Activated CD4-positive, alpha-beta T cell treated with anti-CD3 and anti-CD28 coated beads, Interleukin-2, amount 50 U/mL, for 4 hours (primary cell): Measurements from ENCODE around the gene IFI27L1.
A peak's percentile ranks its signal among the peaks of the same experiment; 100 is the strongest.

Experiments
- DNase-seq, 2 experiments: peaks; one replicate each; pipeline ENCODE4 v3.0.0-alpha.2; 2020

IFI27L1 gene

GRCh38 chr14:94080621-94081385 is at the start of gene IFI27L1, which contains the start of gene DDX24:
TSS of gene IFI27L1 (plus strand) at chr14:94081310. CDS start at chr14:94096938, 15,628 bp downstream.
TSS of gene DDX24 (minus strand) at chr14:94081202. CDS start at chr14:94079742, 1,460 bp downstream.
- peak; percentile 95 to 96 for DNase-seq

GRCh38 chr14:94031883-94032279 is 49.2 kb upstream of the IFI27L1 start:
- no peak for DNase-seq

DNA sequence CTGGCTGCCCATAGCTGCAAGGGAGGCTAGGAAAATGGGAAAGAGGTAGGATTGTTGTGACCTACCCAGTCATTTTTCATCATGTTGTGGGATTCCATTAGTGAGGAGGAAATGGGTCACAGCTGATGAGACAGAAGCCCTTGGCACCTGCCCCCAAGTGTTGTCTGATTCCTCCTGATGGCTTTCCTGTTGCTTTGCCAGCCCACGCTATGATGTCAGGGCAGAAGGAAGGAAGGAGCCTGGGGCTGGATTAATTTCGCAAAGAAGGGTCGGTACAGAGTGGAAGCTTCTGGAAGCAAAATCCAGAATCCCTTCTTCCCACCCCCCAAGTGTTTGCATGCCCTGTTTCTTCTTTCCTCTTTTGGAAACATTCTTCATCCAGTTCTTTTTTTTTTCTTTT is 46.2 kb upstream of the IFI27L1 start:
- DNase-seq = no peak

DNA sequence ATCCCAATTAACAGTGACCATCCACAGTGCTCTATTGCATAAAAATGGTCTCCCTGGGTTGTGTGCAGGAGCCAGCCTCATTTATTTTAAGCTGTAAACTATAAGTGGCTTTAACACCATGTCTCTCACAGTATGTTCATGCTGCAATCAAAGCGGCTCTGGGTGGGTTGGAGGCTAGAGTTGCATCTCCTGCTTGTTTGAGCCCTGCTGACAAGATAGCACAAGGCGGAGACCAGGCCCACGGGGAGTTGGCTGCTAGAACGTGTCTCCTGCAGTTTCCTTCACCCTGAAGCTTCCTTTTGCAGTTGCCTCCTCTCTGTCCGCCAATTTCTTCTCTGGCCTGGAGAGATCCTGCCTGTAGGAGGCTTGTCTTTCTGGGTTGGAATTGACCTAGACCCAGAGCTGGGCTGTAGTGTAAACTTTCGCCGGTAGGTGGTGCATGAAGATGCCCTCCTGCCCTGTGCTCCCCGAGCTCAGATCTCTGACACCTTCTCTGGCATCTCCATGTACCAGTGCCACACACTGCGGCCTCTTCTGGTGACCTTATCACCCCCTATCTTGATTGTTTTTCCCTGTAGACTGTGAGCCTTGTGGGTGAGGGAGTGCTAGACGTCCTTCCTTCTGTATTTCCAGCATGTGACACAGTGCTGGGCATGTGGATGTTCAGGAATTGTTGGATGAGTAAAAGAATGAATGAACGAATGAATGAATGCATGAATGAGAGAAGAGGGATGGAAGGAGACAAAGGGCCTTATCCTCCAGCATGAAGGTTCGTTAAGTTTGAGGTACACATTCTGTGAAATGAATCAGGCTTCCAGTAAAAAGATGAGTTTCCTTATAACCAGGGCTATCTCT is 44.6 kb upstream of the IFI27L1 start:
- peak; percentile 69 for DNase-seq

GRCh38 chr14:94037954-94038353 is 43.2 kb upstream of the IFI27L1 start:
- no peak for DNase-seq

GRCh38 chr14:94038510-94038909 is 42.6 kb upstream of the IFI27L1 start:
- DNase-seq = no peak

DNA sequence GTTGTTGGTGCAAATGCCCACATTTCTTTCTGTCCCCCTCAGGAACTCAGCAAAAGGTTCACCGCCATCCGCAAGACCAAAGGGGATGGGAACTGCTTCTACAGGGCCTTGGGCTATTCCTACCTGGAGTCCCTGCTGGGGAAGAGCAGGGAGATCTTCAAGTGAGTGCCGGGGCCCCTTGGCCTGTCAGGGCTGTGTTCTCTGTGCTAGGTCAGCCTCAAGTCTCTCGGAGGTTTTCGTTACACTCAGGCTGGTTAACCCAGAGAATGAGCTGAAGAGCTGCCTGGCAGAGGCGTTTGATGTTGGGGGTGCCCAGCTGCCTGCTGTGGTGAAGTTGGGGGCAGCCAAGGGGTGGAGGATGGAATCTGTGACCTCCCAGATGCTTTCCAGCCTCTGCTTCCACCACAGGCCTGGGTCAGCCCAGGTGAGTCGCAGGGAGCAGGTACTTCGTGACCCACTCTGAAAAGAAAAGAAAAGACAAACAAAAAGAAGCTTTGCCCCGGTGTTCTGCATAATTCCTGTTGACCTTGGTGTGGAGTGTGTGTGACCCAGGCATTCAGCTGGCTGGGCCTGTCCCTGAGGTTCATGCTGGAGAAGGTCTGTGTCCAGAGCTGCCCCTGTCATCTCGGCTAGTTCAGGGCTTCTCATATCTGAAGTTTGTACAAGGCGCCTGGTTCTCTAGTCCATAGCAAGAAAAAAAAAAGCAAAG is 42.0 kb upstream of the IFI27L1 start:
- DNase-seq = no peak

DNA sequence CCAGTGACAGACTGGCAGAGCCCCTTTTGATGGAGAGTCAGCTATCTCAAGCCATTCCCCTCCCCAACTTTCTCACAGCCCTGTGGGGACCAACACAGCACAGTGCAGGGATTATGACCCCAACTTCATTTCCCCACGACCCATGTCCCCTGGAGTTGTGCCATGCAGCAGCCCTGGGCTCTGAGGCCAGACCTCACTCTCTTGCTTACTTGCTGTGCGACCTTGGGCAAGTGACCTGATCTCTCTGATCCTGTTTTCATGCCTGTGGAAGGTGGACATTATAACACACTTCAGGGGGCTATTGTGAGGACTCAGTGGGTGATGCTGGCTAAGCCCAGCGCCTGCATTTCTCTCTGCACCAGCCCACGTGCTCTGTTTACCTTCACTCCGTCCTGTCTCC is 40.9 kb upstream of the IFI27L1 start:
- no peak for DNase-seq

GRCh38 chr14:94040796-94041195 is 40.3 kb upstream of the IFI27L1 start:
- no peak for DNase-seq

- DNase-seq = no peak
Measured at GRCh38 chr14:94041551-94042346, 39.4 kb upstream of the IFI27L1 start.

DNA sequence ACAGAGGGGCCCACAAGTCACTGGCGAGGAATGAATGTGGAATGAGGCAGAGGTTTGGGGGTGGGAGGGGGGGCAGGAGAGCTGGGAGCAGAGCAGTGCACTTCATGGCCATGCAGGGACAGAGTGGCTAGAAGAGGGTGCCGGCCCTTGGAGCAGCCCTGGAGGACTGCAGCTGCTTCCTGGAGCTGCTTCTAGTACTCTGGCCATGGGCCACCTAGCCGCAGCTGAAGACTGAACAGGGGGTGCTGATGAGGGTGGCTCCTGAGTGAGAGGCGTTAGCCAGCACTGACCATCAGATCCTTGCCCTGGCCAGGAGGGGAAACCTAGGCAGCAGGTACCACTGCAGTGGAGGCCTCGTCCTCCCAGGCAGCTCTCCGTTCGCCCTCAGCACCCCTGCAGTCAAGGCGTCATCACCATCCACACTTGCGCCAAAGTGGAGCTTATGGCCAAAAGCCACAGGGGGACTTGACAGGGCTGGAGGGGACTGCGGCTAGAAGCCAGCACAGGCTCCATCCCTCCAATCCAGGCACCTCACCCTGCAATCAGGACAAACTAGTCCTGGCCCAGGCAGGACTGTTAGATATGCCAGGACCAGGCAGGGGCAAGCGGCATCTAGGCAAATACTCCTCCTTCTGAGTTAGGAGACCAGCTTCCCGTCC is 38.5 kb upstream of the IFI27L1 start:
- DNase-seq = no peak

- DNase-seq = no peak
Measured at GRCh38 chr14:94043111-94043755, 37.9 kb upstream of the IFI27L1 start.

DNA sequence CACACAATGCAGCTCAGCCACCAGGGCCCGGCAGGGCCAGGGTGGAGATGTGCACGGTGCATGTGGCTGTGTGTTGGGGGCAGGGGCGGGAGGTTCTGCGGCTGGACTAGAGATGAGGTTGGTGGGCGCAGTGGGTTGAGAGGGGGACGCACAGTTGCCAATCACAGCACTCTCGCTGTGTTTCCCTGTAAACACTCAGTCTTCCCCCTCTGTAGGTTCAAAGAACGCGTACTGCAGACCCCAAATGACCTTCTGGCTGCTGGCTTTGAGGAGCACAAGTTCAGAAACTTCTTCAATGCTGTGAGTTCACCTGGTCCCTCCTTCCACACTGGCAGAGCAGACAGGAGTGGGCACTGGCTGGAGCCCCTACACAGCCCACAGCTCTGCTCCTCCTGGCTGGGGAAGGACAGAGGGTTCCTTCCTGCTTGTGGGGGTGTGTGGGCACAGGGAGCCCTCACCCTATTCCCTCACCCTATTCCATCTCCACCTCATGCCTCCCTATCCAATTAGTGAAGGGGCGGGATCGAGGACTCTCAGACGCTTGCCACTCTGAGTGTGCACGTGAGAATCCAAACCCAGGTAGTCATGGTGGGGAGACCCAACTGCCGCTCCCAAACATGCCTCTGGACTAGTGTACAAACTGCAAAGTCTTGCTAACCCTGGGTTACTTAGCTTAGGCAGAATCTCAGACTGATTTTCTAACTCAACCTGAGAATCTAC is 37.2 kb upstream of the IFI27L1 start:
- no peak for DNase-seq

DNA sequence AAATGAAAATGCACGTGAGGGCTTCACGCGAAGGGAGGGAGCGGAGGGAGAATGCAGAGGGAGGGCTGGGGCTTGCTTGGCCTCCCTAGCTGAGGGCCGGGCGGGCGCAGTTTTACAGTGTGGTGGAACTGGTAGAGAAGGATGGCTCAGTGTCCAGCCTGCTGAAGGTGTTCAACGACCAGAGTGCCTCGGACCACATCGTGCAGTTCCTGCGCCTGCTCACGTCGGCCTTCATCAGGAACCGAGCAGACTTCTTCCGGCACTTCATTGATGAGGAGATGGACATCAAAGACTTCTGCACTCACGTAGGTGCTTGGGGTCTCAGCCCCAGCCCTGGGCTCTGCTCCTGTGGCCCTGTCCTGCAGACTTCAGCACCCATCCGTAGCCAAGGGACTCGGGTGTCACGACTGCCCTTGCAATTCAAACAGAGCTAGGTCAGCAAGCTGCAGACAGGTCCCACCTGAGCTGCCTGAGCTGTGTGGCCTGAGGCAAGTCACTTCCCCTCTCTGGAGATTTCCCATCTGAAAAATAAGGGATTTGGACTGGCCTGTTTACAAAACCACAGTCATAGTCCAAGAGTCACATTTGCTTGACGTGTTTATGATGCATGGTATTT is 36.5 kb upstream of the IFI27L1 start:
- no peak for DNase-seq

- no peak for DNase-seq
Measured at GRCh38 chr14:94045101-94045500, 36.0 kb upstream of the IFI27L1 start.

GRCh38 chr14:94045563-94046345 is 35.4 kb upstream of the IFI27L1 start:
- DNase-seq = no peak

DNA sequence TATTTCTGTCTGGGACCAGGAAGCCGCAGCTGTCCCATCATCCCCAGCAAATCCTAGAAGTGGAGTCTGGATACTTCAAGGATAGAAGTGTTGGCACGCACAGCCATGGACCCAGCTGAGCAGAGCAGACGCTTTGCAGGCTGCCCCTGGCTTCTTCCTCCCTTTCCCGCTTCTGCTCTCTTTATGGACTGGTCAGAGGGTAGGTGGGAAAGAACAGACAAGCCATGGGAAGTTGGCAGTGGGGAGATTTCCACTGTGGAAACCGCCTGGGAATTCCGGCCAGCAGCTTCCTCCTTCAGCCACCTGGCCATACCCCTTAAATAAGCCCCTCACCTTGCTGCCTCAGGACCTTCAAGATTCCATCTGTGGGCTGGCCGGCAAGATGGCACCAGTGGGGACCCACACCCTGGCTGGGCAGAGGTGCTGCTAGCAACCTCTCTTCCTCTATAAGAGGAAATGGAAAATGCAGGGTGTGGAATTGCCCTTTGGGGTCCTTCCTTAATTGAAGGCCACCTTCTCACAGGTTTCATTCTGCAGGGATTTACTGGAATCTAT is 34.3 kb upstream of the IFI27L1 start:
- no peak for DNase-seq

DNA sequence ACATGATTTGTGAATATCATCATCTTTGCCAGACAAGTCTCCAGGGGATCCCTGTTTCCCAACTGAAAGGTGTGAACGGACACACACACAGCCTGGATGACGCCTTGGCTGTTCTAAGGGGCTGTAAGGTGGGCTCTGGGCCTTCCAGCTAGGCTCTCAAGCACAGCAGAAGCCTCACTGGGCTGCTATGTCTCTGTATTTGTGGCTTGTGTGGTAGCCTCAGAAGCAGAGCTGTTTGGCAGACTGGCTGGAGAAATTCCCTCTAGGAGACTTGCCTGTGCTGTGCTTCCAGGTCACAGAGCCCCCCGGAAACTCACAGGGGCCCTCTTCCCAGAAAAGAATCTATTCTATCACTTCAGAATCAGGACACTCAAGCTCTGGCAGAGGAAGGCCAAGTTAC is 33.5 kb upstream of the IFI27L1 start:
- no peak for DNase-seq
